GM19193 (cell line): ENCODE results near the gene CDPF1.

Source experiments
- POLR2A ChIP-seq: IDR thresholded peaks from 4 replicates; pipeline ENCODE4 v1.6.1; 2011; ENCODE audit not compliant: insufficient read depth, insufficient read length; ENCODE audit errors: extremely low read depth

The CDPF1 gene

GRCh38 chr22:46288846-46289243 lies 38.8 kb upstream of the CDPF1 start:
- TF ChIP-seq POLR2A: no peak

- peak; percentile 88 for TF ChIP-seq POLR2A
Observed at GRCh38 chr22:46287873-46288751, 38.0 kb upstream of the CDPF1 start.

GRCh38 chr22:46286941-46287872 lies 37.1 kb upstream of the CDPF1 start:
- no peak for TF ChIP-seq POLR2A

GRCh38 chr22:46286006-46286405 lies 35.9 kb upstream of the CDPF1 start:
- TF ChIP-seq POLR2A: no peak

- no peak for TF ChIP-seq POLR2A
Observed at GRCh38 chr22:46281866-46282678, 32.0 kb upstream of the CDPF1 start.

GRCh38 chr22:46280999-46281623 lies 31.0 kb upstream of the CDPF1 start:
- TF ChIP-seq POLR2A: no peak

- no peak for TF ChIP-seq POLR2A
Observed at GRCh38 chr22:46280063-46280817, 30.1 kb upstream of the CDPF1 start.

GRCh38 chr22:46278656-46279645 lies 28.9 kb upstream of the CDPF1 start:
- no peak for TF ChIP-seq POLR2A

GRCh38 chr22:46276563-46276962 lies 26.5 kb upstream of the CDPF1 start:
- TF ChIP-seq POLR2A: no peak

GRCh38 chr22:46275455-46276122 lies 25.5 kb upstream of the CDPF1 start:
- TF ChIP-seq POLR2A: no peak

- TF ChIP-seq POLR2A: no peak
Observed at GRCh38 chr22:46274381-46274780, 24.3 kb upstream of the CDPF1 start.
